Stomach (tissue), 9 donors: ENCODE results near the gene ST8SIA6. TPM values are rescaled to one million over a fixed set of nuclear protein-coding genes. Genes with fewer than 3 reads are reported as not detected.
"Not testable (repeated sequence)": the region's sequence is repeated elsewhere in the genome, so short reads cannot be mapped to it uniquely, and the experiment has no call there.

ENCODE experiments used
- DNase-seq, 2 donors: peaks; one replicate each; pipeline versions ENCODE4 v3.0.0 to v3.0.0-alpha.2; 2013 to 2019
- H3K27ac ChIP-seq, 5 donors: fragments of 200-600 bp in 4 of 5; sonication (generic) in 4 of 5; one replicate each; pipeline ENCODE4 v1.5.1; 2013 to 2019; ENCODE audit warnings: mild to moderate bottlenecking in 1 of 5, moderate library complexity in 1 of 5
- H3K27me3 ChIP-seq, 3 donors: fragments of 200-600 bp; sonication (generic); one replicate each; pipeline ENCODE4 v1.5.1; 2017 to 2019; ENCODE audit warnings: mixed run types in 1 of 3
- H3K36me3 ChIP-seq, 4 donors: fragments of 200-600 bp; sonication (generic); 1 replicate in 3 of 4; 2 replicates in 1 of 4; pipeline ENCODE4 v1.5.1; 2016 to 2019
- H3K4me1 ChIP-seq, 4 donors: fragments of 200-600 bp; sonication (generic); one replicate each; pipeline ENCODE4 v1.5.1; 2016 to 2019
- H3K4me3 ChIP-seq, 4 donors: fragments of 200-600 bp; sonication (generic) in 3 of 4; one replicate each; pipeline ENCODE4 v1.5.1; 2016 to 2019; ENCODE audit warnings: mild to moderate bottlenecking in 1 of 4
- H3K9me3 ChIP-seq, 4 donors: fragments of 200-600 bp; sonication (generic); one replicate each; pipeline ENCODE4 v1.5.1; 2016 to 2019
- EP300 ChIP-seq: sonication (generic); formaldehyde crosslinking; IDR thresholded peaks from one replicate; pipeline ENCODE4 v1.6.1; 2017; ENCODE audit warnings: antibody characterized with exemption
- POLR2A ChIP-seq, 4 donors: fragments of 450-650 bp; IDR thresholded peaks; one replicate each; pipeline ENCODE4 v1.6.1; 2016; ENCODE audit warnings: antibody characterized with exemption in 4 of 4, control low read depth in 2 of 4, mild to moderate bottlenecking in 1 of 4, moderate library complexity in 1 of 4
- POLR2AphosphoS5 ChIP-seq, 3 donors: sonication (generic); formaldehyde crosslinking; IDR thresholded peaks; one replicate each; pipeline ENCODE4 v1.6.1; 2016; ENCODE audit warnings: antibody characterized with exemption in 3 of 3
- WGBS, 5 donors: extraction: QIAGEN DNeasy Blood & Tissue Kit in 3 of 5; methylation state at CpG; one replicate each; pipeline versions ENCODE4 v1.1.5 to v1.1.7; 2013 to 2018; 5-methylcytosine and 5-hydroxymethylcytosine counted together
- intact Hi-C: fragments of 100-400 bp; cut with DNase I; formaldehyde crosslinking; loops from one replicate; pipeline ENCODE4 v1.15.1; 2023; ENCODE audit warnings: low total_unique reads
- polyA plus RNA-seq, 3 donors: library from polyadenylated mRNA; stranded (reverse); fragments of 200-250 nt; gene quantifications; one replicate each; pipeline ENCODE4 v1.2.3, GENCODE V29; 2013
- total RNA-seq, 5 donors: library from RNA; depleted of rRNA; stranded (reverse); fragments of >200 nt; gene quantifications; one replicate each; pipeline versions ENCODE4 v1.1.0 to v1.2.3, GENCODE V29; 2014 to 2016
- TF ChIP-seq, protein P1 (sequence below), 7 experiments: fragments of 450-650 bp in 4 of 7; fragments of 200-600 bp in 3 of 7; sonication (generic) in 3 of 7; IDR thresholded peaks; one replicate each; pipeline ENCODE4 v1.5.1; 2016 to 2019; ENCODE audit warnings: antibody characterized with exemption in 7 of 7, control low read depth in 2 of 7, mild to moderate bottlenecking in 1 of 7
- donor health status: healthy with polysubstance abuse.
- donor health status: Bipolar disorder and iron deficiency.
- donor health status: healthy.

Gene ST8SIA6
- total and polyA plus RNA-seq, 8 donors = 0.08 to 3.7 (median 0.19) TPM; not detected in 5

DNA sequence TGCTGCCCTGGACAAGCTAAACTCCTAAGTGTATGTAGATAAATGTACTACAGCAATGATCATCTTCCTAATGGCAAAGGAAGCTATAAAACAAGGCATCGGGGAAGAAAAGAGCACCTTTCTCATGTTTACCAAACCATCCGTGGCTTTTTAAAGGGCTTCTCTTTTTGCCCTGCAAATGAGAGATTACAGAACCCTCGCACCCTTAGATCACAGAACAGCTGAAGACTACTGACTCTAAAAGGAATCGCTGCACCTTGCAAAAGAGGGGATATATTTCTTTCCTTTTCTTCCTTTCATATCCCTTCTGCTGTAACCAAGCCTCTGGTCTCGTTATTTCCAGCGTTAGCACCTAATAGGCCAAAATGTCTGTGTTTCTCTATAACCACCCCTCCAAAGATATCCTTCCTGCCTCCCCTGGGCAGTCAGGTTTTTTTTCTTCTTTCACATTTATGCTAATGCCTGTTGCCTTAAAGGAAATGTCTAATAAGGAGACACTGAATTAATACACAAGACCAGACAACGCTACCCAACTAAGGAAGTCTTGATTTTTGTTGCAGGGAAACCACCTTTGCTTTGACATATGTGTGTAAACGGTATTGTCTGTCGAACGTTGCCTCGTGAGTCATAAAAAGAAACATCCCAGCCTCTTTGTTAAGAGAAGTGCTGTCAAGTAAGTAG lies 10.5 kb downstream of the ST8SIA6 start:
- Histone ChIP-seq H3K4me1 (peaks cover 0 to 5% (median 0%) of the 10 kb centered on the region in 4 donors), H3K9me3 (peaks cover 7 to 12% (median 11%) of the 10 kb centered on the region in 4 donors), H3K27ac (no peak overlapping the region), H3K36me3 (no peaks in the 10 kb centered on the region), H3K27me3 (peaks cover 0 to 13% (median 0%) of the 10 kb centered on the region in 3 donors), H3K4me3 (no peak overlapping the region)
- 44 to 63% (median 49%) methylated on average over 11 of the region's 11 CpGs for WGBS, 5 donors
- DNase-seq = peak in 1 of 2 donors; percentile 55
- intact Hi-C loops = no loop called here
- TF ChIP-seq, protein P1, sequence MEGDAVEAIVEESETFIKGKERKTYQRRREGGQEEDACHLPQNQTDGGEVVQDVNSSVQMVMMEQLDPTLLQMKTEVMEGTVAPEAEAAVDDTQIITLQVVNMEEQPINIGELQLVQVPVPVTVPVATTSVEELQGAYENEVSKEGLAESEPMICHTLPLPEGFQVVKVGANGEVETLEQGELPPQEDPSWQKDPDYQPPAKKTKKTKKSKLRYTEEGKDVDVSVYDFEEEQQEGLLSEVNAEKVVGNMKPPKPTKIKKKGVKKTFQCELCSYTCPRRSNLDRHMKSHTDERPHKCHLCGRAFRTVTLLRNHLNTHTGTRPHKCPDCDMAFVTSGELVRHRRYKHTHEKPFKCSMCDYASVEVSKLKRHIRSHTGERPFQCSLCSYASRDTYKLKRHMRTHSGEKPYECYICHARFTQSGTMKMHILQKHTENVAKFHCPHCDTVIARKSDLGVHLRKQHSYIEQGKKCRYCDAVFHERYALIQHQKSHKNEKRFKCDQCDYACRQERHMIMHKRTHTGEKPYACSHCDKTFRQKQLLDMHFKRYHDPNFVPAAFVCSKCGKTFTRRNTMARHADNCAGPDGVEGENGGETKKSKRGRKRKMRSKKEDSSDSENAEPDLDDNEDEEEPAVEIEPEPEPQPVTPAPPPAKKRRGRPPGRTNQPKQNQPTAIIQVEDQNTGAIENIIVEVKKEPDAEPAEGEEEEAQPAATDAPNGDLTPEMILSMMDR (IDR thresholded peaks at IDR 0.05) = no peak
- TF ChIP-seq POLR2AphosphoS5 (IDR thresholded peaks at IDR 0.05) (no peak), EP300 (no peak), POLR2A (IDR thresholded peaks at IDR 0.05) (no peak)

DNA sequence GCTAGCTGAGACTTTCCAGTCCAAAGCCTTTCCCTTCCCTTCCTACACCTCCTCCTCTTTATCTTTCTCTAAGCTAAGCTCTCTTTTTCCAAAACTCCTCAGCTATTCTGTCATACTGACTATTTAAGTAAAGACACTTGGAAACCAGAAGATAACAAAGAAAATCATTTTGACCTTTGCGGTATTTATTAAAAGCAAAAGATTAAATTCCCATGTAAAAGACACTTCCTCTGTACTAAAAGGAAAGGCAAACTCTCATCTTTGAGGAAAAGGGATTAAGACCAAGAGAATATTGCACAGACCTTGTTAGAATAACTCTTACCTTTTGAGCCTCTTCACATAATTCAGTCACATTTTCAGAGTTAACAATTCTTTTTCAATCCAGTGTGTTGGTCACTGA lies 15.8 kb downstream of the ST8SIA6 start:
- Histone ChIP-seq H3K4me1 (no peaks in the 10 kb centered on the region), H3K36me3 (no peaks in the 10 kb centered on the region), H3K4me3 (no peak overlapping the region), H3K9me3 (no peaks in the 10 kb centered on the region), H3K27ac (no peak overlapping the region), H3K27me3 (peaks cover 0 to 14% (median 0%) of the 10 kb centered on the region in 3 donors)
- no peak for DNase-seq
- 57 to 78% (median 67%) methylated on average over 1 of the region's 1 CpG for WGBS, 5 donors
- TF ChIP-seq, protein P1 (IDR thresholded peaks at IDR 0.05) = no peak
- no peak for TF ChIP-seq EP300
- TF ChIP-seq POLR2A (IDR thresholded peaks at IDR 0.05) = no peak
- TF ChIP-seq POLR2AphosphoS5 (IDR thresholded peaks at IDR 0.05) = no peak
- intact Hi-C loops = no loop called here

DNA sequence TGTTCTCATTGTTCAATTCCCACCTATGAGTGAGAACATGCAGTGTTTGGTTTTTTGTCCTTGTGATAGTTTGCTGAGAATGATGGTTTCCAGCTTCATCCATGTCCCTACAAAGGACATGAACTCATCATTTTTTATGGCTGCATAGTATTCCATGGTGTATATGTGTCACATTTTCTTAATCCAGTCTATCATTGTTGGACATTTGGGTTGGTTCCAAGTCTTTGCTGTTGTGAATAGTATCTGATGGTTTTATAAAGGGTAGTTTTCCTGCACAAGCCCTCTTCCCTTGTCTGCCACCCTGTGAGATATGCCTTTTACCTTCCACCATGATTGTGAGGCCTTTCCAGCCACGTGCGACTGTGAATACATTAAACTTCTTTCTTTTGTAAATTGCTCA lies 17.8 kb downstream of the ST8SIA6 start:
- H3K36me3 ChIP-seq, H3K4me3 ChIP-seq, DNase-seq, intact Hi-C loops, H3K27ac ChIP-seq, H3K4me1 ChIP-seq, H3K9me3 ChIP-seq: not testable (repeated sequence)
- 87 to 95% (median 91%) methylated on average over 2 of the region's 2 CpGs for WGBS, 5 donors
- H3K27me3 ChIP-seq = peaks cover 0 to 20% (median 0%) of the 10 kb centered on the region in 3 donors

DNA sequence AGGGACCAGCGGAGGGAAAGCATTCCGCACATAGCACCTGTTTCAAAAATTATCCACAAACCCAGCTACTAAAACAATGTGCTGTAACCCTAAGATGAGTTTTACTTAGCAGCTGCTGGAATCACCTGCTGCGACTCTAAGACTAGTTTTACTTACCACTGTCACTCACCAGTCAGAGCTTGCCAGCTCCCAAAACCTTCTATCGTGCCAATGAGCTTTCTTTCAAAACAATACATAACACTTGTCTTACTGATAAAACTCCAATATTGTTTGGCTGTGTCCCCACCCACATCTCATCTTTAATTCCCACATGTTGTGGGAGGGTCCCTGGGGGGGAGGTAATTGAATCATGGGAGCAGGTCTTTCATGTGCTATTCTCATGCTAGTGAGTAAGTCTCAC lies 18.4 kb downstream of the ST8SIA6 start:
- Histone ChIP-seq H3K27ac (no peak overlapping the region), H3K9me3 (no peaks in the 10 kb centered on the region), H3K27me3 (peaks cover 0 to 17% (median 0%) of the 10 kb centered on the region in 3 donors), H3K36me3 (no peaks in the 10 kb centered on the region), H3K4me3 (no peak overlapping the region), H3K4me1 (peaks cover 0 to under 1% (median 0%) of the 10 kb centered on the region in 4 donors)
- TF ChIP-seq EP300 (no peak), POLR2A (IDR thresholded peaks at IDR 0.05) (no peak), POLR2AphosphoS5 (IDR thresholded peaks at IDR 0.05) (no peak)
- TF ChIP-seq, protein P1 (IDR thresholded peaks at IDR 0.05) = no peak
- intact Hi-C loops = no loop called here
- no peak for DNase-seq
- WGBS, 5 donors = 86 to 94% (median 91%) methylated on average over 4 of the region's 4 CpGs

DNA sequence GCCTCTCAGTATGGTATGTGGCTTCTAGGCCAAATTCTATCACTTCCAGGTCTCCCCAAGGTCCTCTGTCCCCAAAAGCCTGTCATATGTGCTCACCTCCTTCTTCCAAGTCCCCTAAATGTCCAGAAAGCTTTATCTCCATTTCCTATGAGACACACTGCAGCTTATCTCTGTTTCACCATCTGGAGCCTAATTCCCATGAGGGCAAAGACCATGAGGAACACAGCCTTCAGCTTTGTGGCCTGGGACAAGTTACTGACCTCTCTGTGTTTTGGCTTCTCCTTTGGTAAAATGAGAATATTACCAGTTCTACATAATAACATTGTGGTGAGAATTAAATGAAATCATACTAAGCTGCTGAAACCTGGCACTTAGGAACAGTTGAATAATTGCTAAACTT lies 19.2 kb downstream of the ST8SIA6 start:
- TF ChIP-seq, protein P1 (IDR thresholded peaks at IDR 0.05) = no peak
- TF ChIP-seq POLR2A (IDR thresholded peaks at IDR 0.05) (no peak), POLR2AphosphoS5 (IDR thresholded peaks at IDR 0.05) (no peak), EP300 (no peak)
- Histone ChIP-seq H3K27me3 (peaks cover 0 to 19% (median 0%) of the 10 kb centered on the region in 3 donors), H3K9me3 (no peaks in the 10 kb centered on the region), H3K4me3 (no peak overlapping the region), H3K27ac (no peak overlapping the region), H3K36me3 (no peaks in the 10 kb centered on the region), H3K4me1 (peaks cover 0 to 7% (median 0%) of the 10 kb centered on the region in 4 donors)
- no peak for DNase-seq
- intact Hi-C loops = no loop called here
